Keratinocyte (primary cell): ENCODE measurements around the gene DEGS1. TPM values are rescaled to one million over a fixed set of nuclear protein-coding genes. Genes with fewer than 3 reads are reported as not detected.

Experiments used
- DNase-seq: peaks from one replicate; pipeline ENCODE4 v3.0.0-alpha.2; 2011; ENCODE audit warnings: low read depth, missing footprints, low spot score
- FAIRE-seq: peaks from 2 replicates; lab custom pipeline; 2011; peaks lifted over from hg19 to GRCh38; lab: Jason Lieb, UNC
- H2AFZ ChIP-seq: 2 replicates; pipeline ENCODE4 v1.6.0; 2012; ENCODE audit warnings: low read length, control low read depth, inconsistent platforms; ENCODE audit not compliant: control insufficient read depth
- H3K27ac ChIP-seq: 2 replicates; pipeline ENCODE4 v1.5.1; 2011; ENCODE audit warnings: low read length; ENCODE audit not compliant: control insufficient read depth, insufficient read depth
- H3K27me3 ChIP-seq: 3 replicates; pipeline ENCODE4 v1.6.0; 2011; ENCODE audit warnings: low read length; ENCODE audit not compliant: control insufficient read depth, insufficient read depth; ENCODE audit errors: extremely low read depth
- H3K36me3 ChIP-seq, 2 experiments: 2 replicates in 1 of 2; 3 replicates in 1 of 2; pipeline ENCODE4 v1.5.1; 2011; ENCODE audit warnings: low read length in 2 of 2, mild to moderate bottlenecking in 1 of 2; ENCODE audit not compliant: control insufficient read depth in 2 of 2, insufficient read depth in 2 of 2; ENCODE audit errors: extremely low read depth in 1 of 2
- H3K4me1 ChIP-seq: 3 replicates; pipeline ENCODE4 v1.5.1; 2011; ENCODE audit warnings: low read length; ENCODE audit not compliant: control insufficient read depth, insufficient read depth; ENCODE audit errors: extremely low read depth
- H3K4me2 ChIP-seq: 3 replicates; pipeline ENCODE4 v1.6.0; 2011; ENCODE audit warnings: low read depth, low read length; ENCODE audit not compliant: control insufficient read depth, insufficient read depth; ENCODE audit errors: extremely low read depth
- H3K4me3 ChIP-seq, 3 experiments: fragments of 200-600 bp in 1 of 3; sonication (generic) in 1 of 3; 2 replicates in 2 of 3; 3 replicates in 1 of 3; pipeline ENCODE4 v1.5.1; 2011 to 2016; ENCODE audit warnings: low read length in 3 of 3, mild to moderate bottlenecking in 3 of 3, control low read depth in 2 of 3, inconsistent platforms in 1 of 3, low read depth in 1 of 3, mixed read lengths in 1 of 3, mixed run types in 1 of 3, moderate library complexity in 1 of 3; ENCODE audit not compliant: control insufficient read depth in 2 of 3, insufficient read depth in 2 of 3; ENCODE audit errors: extremely low read depth in 1 of 3
- H3K79me2 ChIP-seq: 2 replicates; pipeline ENCODE4 v1.6.0; 2012; ENCODE audit warnings: low read length; ENCODE audit not compliant: control insufficient read depth, insufficient read depth
- H3K9ac ChIP-seq: 3 replicates; pipeline ENCODE4 v1.6.0; 2011; ENCODE audit warnings: low read length; ENCODE audit not compliant: control insufficient read depth, insufficient read depth; ENCODE audit errors: extremely low read depth
- H3K9me1 ChIP-seq: 3 replicates; pipeline ENCODE4 v1.6.0; 2011; ENCODE audit warnings: low read length; ENCODE audit not compliant: control insufficient read depth, insufficient read depth; ENCODE audit errors: extremely low read depth
- H3K9me3 ChIP-seq: 2 replicates; pipeline ENCODE4 v1.5.1; 2012; ENCODE audit warnings: low read depth, low read length; ENCODE audit not compliant: control insufficient read depth
- H4K20me1 ChIP-seq: 3 replicates; pipeline ENCODE4 v1.6.0; 2011; ENCODE audit warnings: low read length; ENCODE audit not compliant: control insufficient read depth, insufficient read depth; ENCODE audit errors: extremely low read depth
- CTCF ChIP-seq, 3 experiments: IDR thresholded peaks in 1 of 3; conservative IDR thresholded peaks in 1 of 3; optimal IDR thresholded peaks in 1 of 3; 2 replicates in 2 of 3; 3 replicates in 1 of 3; pipeline versions ENCODE3 to v1.5.1; 2011; ENCODE audit warnings: low read length in 3 of 3, mild to moderate bottlenecking in 3 of 3, moderate library complexity in 2 of 3, control low read depth in 1 of 3, inconsistent platforms in 1 of 3; ENCODE audit not compliant: insufficient read depth in 2 of 3; ENCODE audit errors: extremely low read depth in 1 of 3
- EZH2 ChIP-seq: IDR thresholded peaks from one replicate; pipeline ENCODE4 v1.6.1; 2012; ENCODE audit warnings: inconsistent platforms, mild to moderate bottlenecking, low read length, moderate library complexity
- dilution Hi-C: fragments of 300-500 bp; cut with MboI; formaldehyde crosslinking; loops from one replicate; pipeline ENCODE4 v1.7.0; 2020; ENCODE audit warnings: low sequenced_read_pairs; ENCODE audit not compliant: extremely low pct_ligation_motif_present
- polyA plus RNA-seq, 5 experiments: library from polyadenylated mRNA; depleted of rRNA in 3 of 5; stranded (reverse) in 3 of 5; stranded (forward) in 1 of 5; unstranded in 1 of 5; fragments of >200 nt; gene quantifications; 1 replicate in 1 of 5; 2 replicates in 3 of 5; 3 replicates in 1 of 5; pipeline versions ENCODE4 v1.2.1 to v1.2.3, GENCODE V29; 2011 to 2012; ENCODE audit warnings: missing spikeins in 2 of 5, low read depth in 1 of 5, low replicate concordance in 1 of 5

Gene DEGS1
- polyA plus RNA-seq, 1 donor (not counting 4 experiments of a cell fraction or from before 2014, with no cell fraction given): 314 TPM

DNA sequence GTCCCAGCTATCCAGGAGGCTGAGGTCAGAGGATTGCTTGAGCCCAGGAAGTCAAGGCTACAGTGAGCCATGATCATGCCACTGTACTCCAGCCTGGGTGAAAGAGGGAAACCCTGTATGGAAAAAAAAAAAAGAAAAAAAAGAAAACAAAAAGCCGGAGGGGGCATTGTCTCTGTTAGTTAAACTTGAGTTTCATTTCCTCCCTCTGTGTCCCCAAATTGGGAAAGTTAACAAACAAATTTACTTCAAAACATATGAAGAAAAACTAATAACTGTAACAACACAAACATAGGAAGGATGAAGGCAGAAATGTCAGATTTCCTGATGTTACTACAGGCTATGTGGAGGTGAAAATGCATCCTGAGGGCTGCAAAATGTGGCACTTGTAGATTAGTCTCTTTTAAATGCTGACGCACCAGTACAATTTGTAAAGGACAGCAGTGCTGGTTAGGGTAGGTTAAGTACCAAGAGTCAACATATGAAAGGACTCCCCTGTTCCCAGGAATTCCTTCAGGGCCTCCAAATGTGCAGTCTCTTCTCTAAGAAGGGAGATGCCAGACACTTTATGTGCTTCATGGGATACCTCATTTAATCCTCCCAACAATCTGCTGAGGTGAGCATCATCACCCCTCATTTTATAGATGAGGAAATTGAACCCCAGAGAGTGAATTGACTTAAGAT is 52.9 kb downstream of the DEGS1 start:
- no peak overlapping the region for H3K27ac ChIP-seq
- peaks cover 4 to 6% of the 10 kb centered on the region in 2 experiments for H3K36me3 ChIP-seq
- dilution Hi-C loops: no loop called here
- H3K4me3 ChIP-seq: no peak overlapping the region
- no peaks in the 10 kb centered on the region for H3K79me2 ChIP-seq
- no peak overlapping the region for H3K9ac ChIP-seq
- H3K4me1 ChIP-seq: no peaks in the 10 kb centered on the region
- no peak for FAIRE-seq
- no peak for DNase-seq
- H3K27me3 ChIP-seq: no peaks in the 10 kb centered on the region
- no peaks in the 10 kb centered on the region for H3K9me3 ChIP-seq
- H2AFZ ChIP-seq: no peak overlapping the region
- no peaks in the 10 kb centered on the region for H4K20me1 ChIP-seq
- H3K4me2 ChIP-seq: no peak overlapping the region
- TF ChIP-seq CTCF (optimal IDR thresholded peaks at IDR 0.05 in 1 of 3, IDR thresholded peaks at IDR 0.05 in 1 of 3, conservative IDR thresholded peaks at IDR 0.05 in 1 of 3; ENCODE audit: extremely low read depth in 1 of 3, insufficient read depth in 2 of 3, low read length in 3 of 3) (no peak), EZH2 (no peak)
- H3K9me1 ChIP-seq: no peaks in the 10 kb centered on the region

DNA sequence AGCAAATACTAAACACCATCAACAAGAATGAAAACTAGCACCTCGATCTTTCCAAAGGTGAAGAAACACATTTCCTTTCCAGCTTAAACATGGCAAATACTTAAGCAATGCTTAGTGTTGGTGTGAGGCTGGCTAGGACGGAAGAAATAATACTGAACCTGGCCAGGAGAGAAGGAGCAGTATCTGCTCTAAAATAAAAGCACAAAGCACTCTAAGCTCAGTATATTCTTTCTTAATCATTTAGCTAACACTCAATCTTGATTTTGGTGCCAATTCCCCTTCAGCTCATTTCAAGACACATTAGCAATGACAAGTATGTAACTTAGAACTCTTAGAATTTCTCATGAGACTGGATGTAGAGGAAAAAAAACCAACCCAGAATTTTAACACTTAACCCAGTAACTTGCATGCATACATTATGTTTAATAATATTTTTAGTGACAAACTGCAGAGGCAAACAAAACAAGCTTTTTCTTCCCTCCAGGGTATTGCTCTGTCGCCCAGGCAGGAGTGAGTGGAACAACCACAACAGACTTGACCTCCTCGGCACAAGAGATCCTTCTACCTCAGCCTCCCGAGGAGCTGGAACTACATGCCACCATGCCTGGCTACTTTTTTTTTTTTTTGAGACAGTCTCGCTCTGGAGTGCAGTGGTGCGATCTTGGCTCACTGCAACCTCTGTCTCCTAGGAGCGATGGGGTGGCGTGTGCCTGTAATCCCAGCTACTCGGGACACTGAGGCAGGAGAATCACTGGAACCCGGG is 54.3 kb downstream of the DEGS1 start:
- Histone ChIP-seq H2AFZ (no peak overlapping the region), H3K4me1 (no peaks in the 10 kb centered on the region), H3K36me3 (peaks cover 4 to 6% of the 10 kb centered on the region in 2 experiments), H4K20me1 (no peaks in the 10 kb centered on the region), H3K9ac (no peak overlapping the region), H3K4me3 (no peak overlapping the region), H3K4me2 (no peak overlapping the region), H3K9me3 (no peaks in the 10 kb centered on the region), H3K27ac (no peak overlapping the region), H3K79me2 (no peaks in the 10 kb centered on the region), H3K9me1 (no peaks in the 10 kb centered on the region), H3K27me3 (no peaks in the 10 kb centered on the region)
- DNase-seq (no peak), FAIRE-seq (no peak)
- TF ChIP-seq CTCF (optimal IDR thresholded peaks at IDR 0.05 in 1 of 3, IDR thresholded peaks at IDR 0.05 in 1 of 3, conservative IDR thresholded peaks at IDR 0.05 in 1 of 3; ENCODE audit: extremely low read depth in 1 of 3, insufficient read depth in 2 of 3, low read length in 3 of 3) (no peak), EZH2 (no peak)
- dilution Hi-C loops: no loop called here
